ENCODE data around the gene PARVA. TPM values are rescaled to one million over a fixed set of nuclear protein-coding genes. Genes with fewer than 3 reads are reported as not detected.
A peak's percentile ranks its signal among the peaks of the same experiment; 100 is the strongest.

The PARVA gene
- total RNA-seq, 4 donors from 2014 or later, result 52.9 to 188 (median 66.5) TPM

- Histone ChIP-seq H3K9me3 (no peaks in the 10 kb centered on the region), H3K36me3 (no peaks in the 10 kb centered on the region), H3K27ac (no peak overlapping the region), H3K4me1 (no peaks in the 10 kb centered on the region), H3K4me3 (no peak overlapping the region), H3K27me3 (no peaks in the 10 kb centered on the region)
- TF ChIP-seq CTCF (IDR thresholded peaks at IDR 0.05) (no peak), POLR2A (IDR thresholded peaks at IDR 0.05) (no peak)
- intact Hi-C loops (cut with DNase I; ENCODE audit: low total_unique reads), result no loop called here
- no peak for DNase-seq
Measured at GRCh38 chr11:12544986-12545775, 167.8 kb downstream of the PARVA start.

- Histone ChIP-seq H3K4me3 (no peak overlapping the region), H3K27me3 (no peaks in the 10 kb centered on the region), H3K4me1 (no peaks in the 10 kb centered on the region), H3K9me3 (no peaks in the 10 kb centered on the region), H3K36me3 (no peaks in the 10 kb centered on the region), H3K27ac (no peak overlapping the region)
- DNase-seq, result no peak
- intact Hi-C loops (cut with DNase I; ENCODE audit: low total_unique reads), result no loop called here
- TF ChIP-seq POLR2A (IDR thresholded peaks at IDR 0.05), result no peak
- no peak for TF ChIP-seq CTCF (IDR thresholded peaks at IDR 0.05)
Measured at GRCh38 chr11:12546122-12546521, 168.8 kb downstream of the PARVA start.

- Histone ChIP-seq H3K9me3 (no peaks in the 10 kb centered on the region), H3K4me3 (no peak overlapping the region), H3K4me1 (no peaks in the 10 kb centered on the region), H3K36me3 (no peaks in the 10 kb centered on the region), H3K27me3 (no peaks in the 10 kb centered on the region), H3K27ac (no peak overlapping the region)
- DNase-seq, result no peak
- intact Hi-C loops (cut with DNase I; ENCODE audit: low total_unique reads), result no loop called here
- no peak for TF ChIP-seq CTCF (IDR thresholded peaks at IDR 0.05)
- TF ChIP-seq POLR2A (IDR thresholded peaks at IDR 0.05), result no peak
Measured at GRCh38 chr11:12546660-12547059, 169.3 kb downstream of the PARVA start.

GRCh38 chr11:12547953-12548650 lies 170.7 kb downstream of the PARVA start:
- Histone ChIP-seq H3K27ac (no peak overlapping the region), H3K4me1 (no peaks in the 10 kb centered on the region), H3K4me3 (no peak overlapping the region), H3K9me3 (no peaks in the 10 kb centered on the region), H3K27me3 (no peaks in the 10 kb centered on the region), H3K36me3 (no peaks in the 10 kb centered on the region)
- no peak for DNase-seq
- intact Hi-C loops (cut with DNase I; ENCODE audit: low total_unique reads), result no loop called here
- TF ChIP-seq POLR2A (IDR thresholded peaks at IDR 0.05) (no peak), CTCF (IDR thresholded peaks at IDR 0.05) (no peak)

GRCh38 chr11:12552692-12553091 lies 175.3 kb downstream of the PARVA start:
- H3K36me3 ChIP-seq, result no peaks in the 10 kb centered on the region
- H3K9me3 ChIP-seq, result no peaks in the 10 kb centered on the region
- no peak overlapping the region for H3K27ac ChIP-seq
- peaks cover 6 to 8% of the 10 kb centered on the region in 2 donors for H3K4me1 ChIP-seq
- DNase-seq, result peak; percentile 60 to 66
- H3K4me3 ChIP-seq, result no peak overlapping the region
- H3K27me3 ChIP-seq, result no peaks in the 10 kb centered on the region
- TF ChIP-seq POLR2A (IDR thresholded peaks at IDR 0.05) (no peak), CTCF (IDR thresholded peaks at IDR 0.05) (no peak)
- intact Hi-C loops (cut with DNase I; ENCODE audit: low total_unique reads), result no loop called here
